ENCODE measurements around the gene KIF16B. TPM values are rescaled to one million over a fixed set of nuclear protein-coding genes. Genes with fewer than 3 reads are reported as not detected.
"Not testable (repeated sequence)": the region's sequence is repeated elsewhere in the genome, so short reads cannot be mapped to it uniquely, and the experiment has no call there.

KIF16B gene
- total RNA-seq, 1 donor from 2014 or later = 8.1 TPM

DNA sequence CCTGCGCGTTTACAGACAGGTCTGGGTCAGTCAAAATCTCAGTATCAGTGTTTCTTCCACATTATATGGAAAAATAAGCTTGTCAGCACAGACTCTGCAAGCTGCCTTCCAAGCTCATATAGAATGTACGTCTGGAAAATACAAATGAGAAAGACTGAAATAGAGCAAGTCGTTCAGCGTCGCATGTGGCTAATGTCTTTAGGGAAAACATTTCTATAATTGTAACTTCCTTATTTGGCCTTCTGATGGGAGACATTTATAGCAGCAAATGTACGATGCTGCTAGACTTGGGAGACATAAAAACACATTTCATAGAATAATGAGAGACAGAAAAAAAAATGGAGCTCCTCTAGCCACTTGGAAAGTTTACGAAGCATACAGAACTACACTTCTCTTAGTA, 122.2 kb downstream of the KIF16B start:
- Mint-ChIP-seq H3K4me3 (no peak overlapping the region), H3K36me3 (ENCODE audit: low read depth) (no peaks in the 10 kb centered on the region), H3K27ac (no peak overlapping the region), H3K9me3 (no peaks in the 10 kb centered on the region), H3K27me3 (no peaks in the 10 kb centered on the region), H3K4me1 (no peaks in the 10 kb centered on the region)
- no peak for DNase-seq
- intact Hi-C loops (cut with micrococcal nuclease) = no loop called here

DNA sequence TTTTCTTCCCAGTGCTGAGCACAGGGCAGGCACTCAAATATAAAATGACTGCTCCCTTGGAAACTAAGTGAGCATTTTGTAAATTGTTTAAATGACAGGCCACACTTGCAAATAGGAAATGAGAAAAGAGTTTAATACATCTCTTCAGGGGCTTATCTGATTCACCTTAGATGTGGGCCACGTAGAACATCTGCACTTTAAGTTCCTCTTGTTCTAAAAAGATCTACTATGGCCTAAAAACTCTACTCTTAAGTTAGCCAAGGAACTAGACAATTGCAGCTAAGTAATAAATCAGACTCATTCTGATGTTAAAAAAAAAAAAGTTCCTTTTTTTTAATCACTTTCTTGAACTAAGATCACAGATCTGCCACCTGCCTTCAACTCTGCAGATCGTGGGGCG, 126.3 kb downstream of the KIF16B start:
- intact Hi-C loops (cut with micrococcal nuclease) = no loop called here
- H3K27me3 Mint-ChIP-seq = no peaks in the 10 kb centered on the region

DNA sequence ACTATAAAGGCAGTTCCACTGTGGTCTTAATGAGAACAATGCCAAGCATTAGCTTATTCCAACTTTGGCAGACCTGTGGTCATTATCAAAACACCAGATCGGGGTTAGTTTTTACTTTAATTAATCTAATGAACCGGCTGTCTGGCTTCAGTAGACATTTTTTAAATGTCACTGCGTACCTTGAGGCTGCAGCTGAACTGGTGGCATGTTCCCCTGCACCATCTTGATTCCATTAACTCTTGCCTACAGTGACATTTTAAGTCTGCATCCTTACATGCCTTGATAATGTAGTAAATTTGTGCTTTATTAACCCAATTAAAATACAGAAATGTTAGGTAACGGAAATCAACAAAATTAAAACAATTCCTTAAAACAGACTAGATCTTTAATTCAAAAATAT, 127.0 kb downstream of the KIF16B start:
- no peaks in the 10 kb centered on the region for H3K4me1 Mint-ChIP-seq
- no peak overlapping the region for H3K27ac Mint-ChIP-seq
- DNase-seq = no peak
- no peaks in the 10 kb centered on the region for H3K36me3 Mint-ChIP-seq (ENCODE audit: low read depth)
- intact Hi-C loops (cut with micrococcal nuclease) = no loop called here
- H3K27me3 Mint-ChIP-seq = no peaks in the 10 kb centered on the region
- no peaks in the 10 kb centered on the region for H3K9me3 Mint-ChIP-seq
- H3K4me3 Mint-ChIP-seq = no peak overlapping the region

More for the DNA sequence above, 126.3 kb downstream of the KIF16B start:
- H3K36me3 Mint-ChIP-seq (ENCODE audit: low read depth) = no peaks in the 10 kb centered on the region
- H3K4me1 Mint-ChIP-seq = no peaks in the 10 kb centered on the region
- DNase-seq = no peak
- H3K9me3 Mint-ChIP-seq = no peaks in the 10 kb centered on the region
- H3K27ac Mint-ChIP-seq = no peak overlapping the region
- no peak overlapping the region for H3K4me3 Mint-ChIP-seq

DNA sequence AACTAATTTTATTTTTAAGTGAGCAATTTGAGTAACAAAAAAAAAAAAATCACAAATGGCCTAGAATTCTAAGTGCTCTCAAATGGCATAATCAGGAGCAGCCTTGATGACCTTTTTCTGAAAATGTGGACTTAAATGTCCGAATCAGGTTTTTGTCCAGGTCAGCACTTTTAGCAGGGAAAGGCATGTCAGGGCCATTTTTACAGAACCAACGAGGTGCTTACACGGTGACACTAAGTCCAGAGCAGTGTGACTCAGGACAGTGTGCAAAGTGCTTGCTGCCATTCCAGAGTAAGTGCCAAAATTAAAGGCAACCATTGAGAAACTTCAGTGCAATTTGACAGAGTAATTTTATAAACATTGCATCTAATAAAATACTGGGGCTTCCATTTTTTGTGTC, 127.8 kb downstream of the KIF16B start:
- Mint-ChIP-seq H3K4me1 (no peaks in the 10 kb centered on the region), H3K27ac (no peak overlapping the region), H3K27me3 (no peaks in the 10 kb centered on the region), H3K4me3 (no peak overlapping the region), H3K9me3 (no peaks in the 10 kb centered on the region), H3K36me3 (ENCODE audit: low read depth) (no peaks in the 10 kb centered on the region)
- intact Hi-C loops (cut with micrococcal nuclease) = no loop called here
- DNase-seq = no peak

DNA sequence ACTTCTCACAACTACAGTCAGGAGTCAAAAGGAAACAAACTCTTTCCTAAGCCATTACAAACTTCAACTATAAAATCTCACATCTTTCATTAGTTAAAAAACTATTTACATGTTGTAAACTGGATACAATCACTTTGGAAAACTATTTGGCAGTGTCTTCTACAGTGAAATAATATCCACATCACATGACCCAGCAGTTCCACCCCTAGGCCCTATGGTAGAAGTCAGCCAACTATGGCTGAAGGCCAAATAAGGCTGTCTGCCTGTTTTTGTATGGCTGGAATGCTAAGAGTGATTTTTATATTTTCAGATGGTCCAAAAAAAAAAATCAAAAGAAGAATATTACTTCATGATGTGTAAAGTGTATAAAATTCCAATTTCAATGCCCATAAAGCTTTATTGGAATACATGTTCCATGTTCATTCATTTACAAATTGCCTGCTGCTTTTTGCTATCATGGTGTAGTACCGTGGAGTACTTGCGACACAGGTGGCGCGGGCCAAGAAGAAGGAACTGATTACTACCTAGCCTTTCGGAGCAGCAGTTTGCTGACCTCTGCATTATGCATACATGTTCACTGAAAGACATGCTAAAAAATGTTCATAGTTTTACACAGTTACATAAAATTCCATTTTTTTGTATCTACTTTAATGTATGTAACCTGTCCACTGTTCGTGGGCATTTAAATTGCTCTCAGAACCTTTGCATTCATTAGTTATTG, 129.0 kb downstream of the KIF16B start:
- H3K4me3 Mint-ChIP-seq = no peak overlapping the region
- no peaks in the 10 kb centered on the region for H3K36me3 Mint-ChIP-seq (ENCODE audit: low read depth)
- peaks cover 2% of the 10 kb centered on the region for H3K4me1 Mint-ChIP-seq
- DNase-seq = no peak
- intact Hi-C loops (cut with micrococcal nuclease) = no loop called here
- peaks cover 8% of the 10 kb centered on the region for H3K9me3 Mint-ChIP-seq
- H3K27me3 Mint-ChIP-seq = no peaks in the 10 kb centered on the region
- no peak overlapping the region for H3K27ac Mint-ChIP-seq

DNA sequence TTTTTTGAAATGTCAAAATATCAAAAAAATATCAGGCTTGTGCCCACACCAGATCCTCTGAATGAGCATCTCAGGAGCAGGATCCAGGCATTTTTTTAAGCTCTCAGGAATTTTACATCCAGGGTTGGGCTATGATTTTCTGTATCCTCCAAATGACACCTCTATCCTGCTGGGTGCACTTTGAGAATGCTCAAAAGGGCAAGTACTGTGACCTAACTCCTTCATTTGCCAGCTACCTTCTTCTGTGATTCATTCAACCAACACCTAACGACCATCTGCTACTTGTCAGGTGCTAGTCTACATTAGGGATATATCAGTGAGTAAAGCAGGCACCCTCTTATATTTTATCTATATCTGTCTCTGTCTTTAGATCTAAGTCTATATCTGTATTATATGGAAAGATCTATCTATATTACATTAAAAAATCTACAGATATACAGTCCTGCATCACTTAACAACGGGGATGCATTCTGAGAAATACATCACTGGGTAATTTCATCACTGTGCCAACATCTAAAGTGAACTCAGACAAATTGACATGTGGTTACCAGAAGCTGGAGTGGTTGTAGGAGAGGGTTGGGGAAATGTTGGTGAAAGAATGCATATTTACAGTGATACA, 131.6 kb downstream of the KIF16B start:
- peaks cover 2% of the 10 kb centered on the region for H3K4me1 Mint-ChIP-seq
- no peak for DNase-seq
- H3K9me3 Mint-ChIP-seq = peaks cover 10% of the 10 kb centered on the region
- H3K4me3 Mint-ChIP-seq = no peak overlapping the region
- H3K36me3 Mint-ChIP-seq (ENCODE audit: low read depth) = no peaks in the 10 kb centered on the region
- intact Hi-C loops (cut with micrococcal nuclease) = no loop called here
- H3K27ac Mint-ChIP-seq = no peak overlapping the region
- H3K27me3 Mint-ChIP-seq = no peaks in the 10 kb centered on the region

DNA sequence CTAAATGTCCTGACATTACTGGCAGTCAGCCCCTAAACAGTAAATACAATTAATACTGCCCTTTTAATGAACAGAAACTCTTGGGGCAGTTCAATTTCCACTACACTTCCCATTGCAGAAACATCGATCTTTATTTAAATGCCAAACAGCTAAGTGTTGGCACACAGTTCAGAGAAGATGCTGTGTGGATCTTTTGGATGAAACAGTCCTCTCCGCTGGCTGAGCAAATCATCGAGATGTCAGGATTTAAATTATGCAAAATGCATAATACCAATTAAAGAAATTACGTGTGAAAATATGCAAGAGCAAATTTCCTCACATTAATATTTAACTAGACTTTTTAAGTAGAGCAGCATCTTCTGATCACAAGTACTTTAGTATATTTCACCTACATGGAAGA, 132.6 kb downstream of the KIF16B start:
- intact Hi-C loops (cut with micrococcal nuclease) = no loop called here
- H3K4me1 Mint-ChIP-seq = peaks cover 2% of the 10 kb centered on the region
- no peaks in the 10 kb centered on the region for H3K36me3 Mint-ChIP-seq (ENCODE audit: low read depth)
- no peak for DNase-seq
- peaks cover 10% of the 10 kb centered on the region for H3K9me3 Mint-ChIP-seq
- H3K4me3 Mint-ChIP-seq = no peak overlapping the region
- no peak overlapping the region for H3K27ac Mint-ChIP-seq
- H3K27me3 Mint-ChIP-seq = no peaks in the 10 kb centered on the region

DNA sequence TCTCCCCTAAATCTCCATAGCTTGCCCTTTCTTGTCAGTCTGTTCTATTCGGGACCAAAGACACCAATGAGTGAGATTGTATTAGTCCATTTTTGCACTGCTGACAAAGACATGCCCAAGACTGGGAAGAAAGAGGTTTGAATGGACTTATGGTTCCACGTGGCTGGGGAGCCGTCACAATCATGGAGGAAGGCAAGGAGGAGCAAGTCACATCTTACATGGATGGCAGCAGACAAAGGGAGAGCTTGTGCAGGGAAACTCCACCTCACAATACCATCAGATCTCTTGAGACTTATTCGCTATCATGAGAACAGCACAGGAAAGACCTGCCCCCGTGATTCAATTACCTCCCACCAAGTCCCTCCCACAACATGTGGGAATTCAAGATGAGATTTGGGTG, 133.7 kb downstream of the KIF16B start:
- H3K36me3 Mint-ChIP-seq (ENCODE audit: low read depth); H3K9me3 Mint-ChIP-seq; H3K4me1 Mint-ChIP-seq; DNase-seq; H3K27ac Mint-ChIP-seq; H3K4me3 Mint-ChIP-seq; intact Hi-C loops (cut with micrococcal nuclease); H3K27me3 Mint-ChIP-seq: not testable (repeated sequence)

DNA sequence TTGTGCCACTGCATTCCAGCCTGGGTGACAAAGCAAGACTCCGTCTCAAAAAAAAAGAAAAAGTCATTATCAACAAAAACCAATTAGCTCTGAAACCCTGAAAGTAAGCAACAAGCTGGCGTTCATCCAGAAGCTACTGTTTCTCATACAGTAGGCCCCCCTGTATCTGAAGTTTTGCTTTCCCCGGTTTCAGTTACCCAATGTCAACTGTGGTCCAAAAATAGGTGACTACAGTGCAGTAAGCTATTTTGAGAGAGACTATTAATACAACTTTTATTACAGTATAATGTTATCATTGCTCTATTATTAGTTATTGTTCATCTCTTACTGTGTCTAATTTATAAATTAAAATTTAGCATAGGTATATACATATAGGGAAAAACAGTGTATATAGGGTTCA, 135.1 kb downstream of the KIF16B start:
- no peak for DNase-seq
- Mint-ChIP-seq H3K4me3 (no peak overlapping the region), H3K27me3 (no peaks in the 10 kb centered on the region), H3K9me3 (peaks cover 10% of the 10 kb centered on the region), H3K27ac (no peak overlapping the region), H3K4me1 (peaks cover 2% of the 10 kb centered on the region), H3K36me3 (ENCODE audit: low read depth) (no peaks in the 10 kb centered on the region)
- intact Hi-C loops (cut with micrococcal nuclease) = no loop called here

DNA sequence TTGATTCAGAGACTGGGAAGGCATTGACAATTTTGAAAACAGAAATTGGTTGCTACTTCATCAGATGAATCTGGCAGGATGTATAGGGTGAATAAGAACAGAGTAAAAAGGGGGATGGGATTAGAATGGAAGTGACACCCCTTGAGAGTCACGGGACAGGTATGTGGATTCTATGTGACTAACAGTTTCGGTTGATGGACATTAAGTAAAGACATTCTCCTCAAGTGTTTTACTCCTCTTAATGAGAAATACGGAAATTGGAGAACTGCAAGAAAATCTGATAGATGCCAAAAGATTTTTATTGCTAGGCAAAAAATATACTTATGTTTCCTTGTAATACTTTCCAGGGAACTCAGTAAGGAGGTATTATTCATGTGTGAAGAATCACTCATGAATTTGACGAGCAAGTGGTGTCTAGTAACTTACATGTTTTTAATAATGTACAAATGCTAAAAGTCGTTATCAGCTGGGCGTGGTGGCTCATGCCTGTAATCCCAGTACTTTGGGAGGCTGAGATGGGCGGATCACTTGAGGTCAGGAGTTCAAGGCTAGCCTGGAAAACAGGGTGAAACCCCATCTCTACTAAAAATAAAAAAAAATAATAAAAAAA, 135.8 kb downstream of the KIF16B start:
- no peak for DNase-seq
- H3K27ac Mint-ChIP-seq = no peak overlapping the region
- intact Hi-C loops (cut with micrococcal nuclease) = no loop called here
- no peak overlapping the region for H3K4me3 Mint-ChIP-seq
- no peaks in the 10 kb centered on the region for H3K27me3 Mint-ChIP-seq
- H3K36me3 Mint-ChIP-seq (ENCODE audit: low read depth) = no peaks in the 10 kb centered on the region
- peaks cover 2% of the 10 kb centered on the region for H3K4me1 Mint-ChIP-seq
- peaks cover 10% of the 10 kb centered on the region for H3K9me3 Mint-ChIP-seq

DNA sequence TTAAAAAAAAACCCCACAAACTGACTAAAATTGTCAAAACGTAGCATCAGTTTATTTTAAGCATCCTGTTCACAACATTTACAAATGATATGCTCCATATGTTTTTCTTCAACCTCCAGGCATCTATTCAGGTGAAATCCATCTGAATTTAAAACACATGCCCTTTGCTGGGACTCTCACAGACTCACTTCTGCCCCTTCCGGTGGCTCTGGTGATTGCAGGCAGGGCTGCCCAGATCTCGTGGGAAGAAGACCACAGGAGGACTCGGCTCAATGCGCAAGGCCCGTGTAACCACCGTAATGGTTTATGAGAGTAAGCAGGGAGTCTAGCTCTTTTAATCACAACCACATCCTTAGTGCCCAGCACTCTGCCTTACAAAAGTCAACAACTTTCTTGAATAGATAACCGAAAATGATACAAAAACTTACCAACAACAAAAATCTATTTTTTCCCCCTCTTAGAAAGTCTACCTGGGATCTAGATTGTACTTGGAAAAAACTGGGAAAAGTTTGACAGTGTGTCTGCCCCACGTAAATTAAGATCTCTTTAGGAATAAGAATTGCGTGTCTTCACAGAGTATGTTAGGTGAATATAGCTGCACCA, 139.1 kb downstream of the KIF16B start:
- Mint-ChIP-seq H3K4me1 (no peaks in the 10 kb centered on the region), H3K27ac (no peak overlapping the region), H3K27me3 (no peaks in the 10 kb centered on the region), H3K4me3 (no peak overlapping the region), H3K36me3 (ENCODE audit: low read depth) (no peaks in the 10 kb centered on the region), H3K9me3 (peaks cover 2% of the 10 kb centered on the region)
- intact Hi-C loops (cut with micrococcal nuclease) = no loop called here
- peak; percentile 80 for DNase-seq

DNA sequence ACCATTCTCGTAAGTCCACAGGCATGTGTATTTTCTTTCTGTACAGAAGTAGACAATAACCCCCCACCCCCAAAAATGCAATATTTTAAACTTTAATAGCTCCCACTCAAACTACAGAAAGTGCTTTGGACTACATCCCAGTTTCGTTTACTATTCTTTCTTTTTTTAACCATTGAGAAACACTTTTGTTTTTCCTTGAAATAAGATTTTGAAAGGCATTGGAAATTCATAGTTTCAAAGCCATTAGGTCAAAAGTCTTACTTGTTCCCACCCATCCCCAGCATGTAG, 140.0 kb downstream of the KIF16B start:
- Mint-ChIP-seq H3K4me1 (no peaks in the 10 kb centered on the region), H3K9me3 (no peaks in the 10 kb centered on the region), H3K4me3 (no peak overlapping the region), H3K27ac (no peak overlapping the region), H3K36me3 (ENCODE audit: low read depth) (peaks cover 2% of the 10 kb centered on the region), H3K27me3 (no peaks in the 10 kb centered on the region)
- intact Hi-C loops (cut with micrococcal nuclease) = no loop called here
- DNase-seq = no peak

DNA sequence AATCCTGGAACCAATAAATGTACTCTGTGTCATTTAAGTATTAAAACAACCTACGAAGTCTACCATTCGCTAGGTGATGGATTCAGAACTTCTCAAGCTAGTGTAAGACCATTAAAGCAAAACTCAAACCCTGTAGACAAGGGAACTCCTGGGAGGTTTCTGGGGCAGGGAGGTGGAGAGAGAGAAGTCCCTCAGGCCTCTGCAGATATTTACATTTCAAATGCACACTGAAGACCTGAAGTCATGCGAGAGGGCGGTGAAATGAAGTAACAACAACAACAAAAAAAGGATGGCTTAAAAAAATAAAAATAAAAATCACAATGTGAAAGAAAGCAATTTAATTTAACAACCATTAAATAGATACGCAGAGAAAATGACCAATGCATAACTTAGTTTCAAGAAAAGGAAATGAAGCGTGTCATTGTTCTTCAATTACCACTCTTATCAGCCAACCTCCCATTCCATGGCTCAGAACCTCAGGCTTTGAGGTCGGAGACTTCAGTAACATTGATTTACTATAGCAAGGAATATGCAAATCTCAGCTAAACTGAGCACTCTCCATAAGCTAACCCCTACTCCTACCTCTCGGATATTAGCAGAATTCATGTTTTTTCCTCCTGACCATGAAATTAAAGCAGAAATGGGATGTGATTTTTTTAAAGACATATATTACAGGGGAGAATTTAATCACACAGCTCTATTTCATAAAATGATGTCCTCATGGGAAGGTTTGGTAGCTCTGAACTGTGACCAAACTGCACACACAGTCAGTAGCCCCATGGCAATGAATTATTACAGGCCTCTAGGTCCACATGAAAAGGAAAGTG, 140.6 kb downstream of the KIF16B start:
- Mint-ChIP-seq H3K36me3 (ENCODE audit: low read depth) (peaks cover 4% of the 10 kb centered on the region), H3K4me1 (no peaks in the 10 kb centered on the region), H3K9me3 (no peaks in the 10 kb centered on the region), H3K4me3 (no peak overlapping the region), H3K27ac (no peak overlapping the region), H3K27me3 (no peaks in the 10 kb centered on the region)
- intact Hi-C loops (cut with micrococcal nuclease) = no loop called here
- no peak for DNase-seq

DNA sequence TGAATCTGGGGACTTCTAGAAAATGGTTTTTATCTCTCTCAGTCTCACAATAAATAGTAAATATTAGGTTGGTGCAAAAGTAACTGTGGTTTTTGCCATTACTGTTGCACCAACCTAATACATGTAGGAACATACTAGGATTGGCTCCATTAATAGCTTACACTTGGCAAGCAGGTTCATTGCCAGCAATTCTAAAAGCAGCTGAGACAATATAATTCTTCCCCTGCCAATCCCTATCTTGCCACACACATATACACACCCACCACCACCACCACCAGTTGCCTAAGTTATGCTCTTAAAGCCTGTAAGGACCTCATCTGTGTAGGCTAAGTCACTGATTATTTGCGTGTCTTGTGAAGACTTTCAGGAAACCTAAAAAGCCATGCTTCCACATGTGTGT, 145.1 kb downstream of the KIF16B start:
- intact Hi-C loops (cut with micrococcal nuclease) = no loop called here
- Mint-ChIP-seq H3K4me1 (no peaks in the 10 kb centered on the region), H3K9me3 (no peaks in the 10 kb centered on the region), H3K4me3 (no peak overlapping the region), H3K27me3 (no peaks in the 10 kb centered on the region), H3K36me3 (ENCODE audit: low read depth) (peaks cover 16% of the 10 kb centered on the region), H3K27ac (no peak overlapping the region)
- no peak for DNase-seq
